IMR-90 (cell line): ENCODE measurements around the gene CREB3L1. TPM values are rescaled to one million over a fixed set of nuclear protein-coding genes. Genes with fewer than 3 reads are reported as not detected.

Source experiments
- ATAC-seq: fragments of 200-7000 bp; cut with Tn5 transposase; 2 replicates; pipeline ENCODE4 v1.9.1; 2020; ENCODE audit warnings: low read depth, mild to moderate bottlenecking, moderate library complexity
- BruUV-seq: library from RNA; stranded (reverse); fragments of 400-500 nt; replicated peaks from 2 replicates; lab custom pipeline; 2021; lab: Mats Ljungman, UMichigan
- CTCF ChIA-PET: fragments of 300-600 bp; formaldehyde crosslinking; extraction: SDS; loops from one replicate; lab custom pipeline; 2021; ENCODE audit warnings: antibody characterized with exemption; lab: Yijun Ruan, JAX
- POLR2A ChIA-PET: fragments of 300-600 bp; sonication (Branson Sonifier 250); formaldehyde crosslinking; loops from one replicate; lab custom pipeline; 2022; ENCODE audit warnings: antibody characterized with exemption; ENCODE audit not compliant: unreplicated experiment; lab: Charles Lee
- DNase-seq: peaks from one replicate; pipeline ENCODE4 v3.0.0; 2013
- H2AFZ ChIP-seq: replicated peaks from 2 replicates; pipeline ENCODE3; 2013; ENCODE audit warnings: low read length, mild to moderate bottlenecking; ENCODE audit not compliant: poor library complexity
- H2AK5ac ChIP-seq: 2 replicates; pipeline ENCODE4 v1.6.1; 2013; ENCODE audit warnings: low read depth, low read length, inconsistent platforms
- H2AK9ac ChIP-seq: replicated peaks from 2 replicates; pipeline ENCODE3; 2013; ENCODE audit warnings: mild to moderate bottlenecking, low read depth, low read length, moderate library complexity; ENCODE audit not compliant: poor library complexity
- H2BK120ac ChIP-seq: 2 replicates; pipeline ENCODE4 v1.6.1; 2013; ENCODE audit warnings: low read depth, low read length, inconsistent platforms
- H2BK15ac ChIP-seq: 3 replicates; pipeline ENCODE4 v1.6.1; 2013; ENCODE audit warnings: low read depth, low read length, inconsistent platforms
- H2BK20ac ChIP-seq: 2 replicates; pipeline ENCODE4 v1.6.1; 2013; ENCODE audit warnings: low read depth, mild to moderate bottlenecking, inconsistent platforms, low read length, moderate library complexity
- H2BK5ac ChIP-seq: 2 replicates; pipeline ENCODE4 v1.6.1; 2013; ENCODE audit warnings: mild to moderate bottlenecking, low read depth, low read length, inconsistent platforms; ENCODE audit not compliant: poor library complexity, severe bottlenecking
- H3K14ac ChIP-seq: replicated peaks from 2 replicates; pipeline ENCODE4 v1.6.1; 2013; ENCODE audit warnings: low read depth, low read length, inconsistent platforms
- H3K18ac ChIP-seq: 2 replicates; pipeline ENCODE4 v1.6.1; 2013; ENCODE audit warnings: low read depth, low read length, control low read depth
- H3K23ac ChIP-seq: 2 replicates; pipeline ENCODE4 v1.6.1; 2013; ENCODE audit warnings: low read depth, low read length, inconsistent platforms
- H3K27ac ChIP-seq: 2 replicates; pipeline ENCODE4 v1.5.1; 2013; ENCODE audit warnings: mild to moderate bottlenecking, control low read depth, low read length; ENCODE audit not compliant: insufficient read depth
- H3K27me3 ChIP-seq: 2 replicates; pipeline ENCODE4 v1.6.1; 2013; ENCODE audit warnings: low read length; ENCODE audit not compliant: control insufficient read depth, insufficient read depth
- H3K36me3 ChIP-seq: 2 replicates; pipeline ENCODE4 v1.6.1; 2013; ENCODE audit warnings: low read length, mixed read lengths; ENCODE audit not compliant: control insufficient read depth, insufficient read depth
- H3K4ac ChIP-seq: 2 replicates; pipeline ENCODE4 v1.6.1; 2013; ENCODE audit warnings: low read depth, low read length, inconsistent platforms
- H3K4me1 ChIP-seq: 2 replicates; pipeline ENCODE4 v1.6.1; 2013; ENCODE audit warnings: low read length, mixed read lengths; ENCODE audit not compliant: control insufficient read depth, insufficient read depth
- H3K4me2 ChIP-seq: 2 replicates; pipeline ENCODE4 v1.6.1; 2013; ENCODE audit warnings: low read depth, mild to moderate bottlenecking, control low read depth, low read length, moderate library complexity
- H3K4me3 ChIP-seq: 2 replicates; pipeline ENCODE4 v1.5.1; 2013; ENCODE audit warnings: low read depth, mild to moderate bottlenecking, control low read depth, low read length, moderate library complexity; ENCODE audit not compliant: insufficient read depth
- H3K56ac ChIP-seq: 2 replicates; pipeline ENCODE4 v1.6.1; 2013; ENCODE audit warnings: low read length, inconsistent platforms; ENCODE audit not compliant: insufficient read depth; ENCODE audit errors: extremely low read depth
- H3K79me1 ChIP-seq, 2 experiments: 2 replicates each; pipeline ENCODE4 v1.6.1; 2013; ENCODE audit warnings: low read length in 2 of 2, inconsistent platforms in 1 of 2, low read depth in 1 of 2
- H3K9ac ChIP-seq: 2 replicates; pipeline ENCODE4 v1.6.1; 2013; ENCODE audit warnings: low read depth, low read length, control low read depth
- H3K9me1 ChIP-seq: 2 replicates; pipeline ENCODE4 v1.6.1; 2013; ENCODE audit warnings: low read length, inconsistent platforms; ENCODE audit not compliant: insufficient read depth
- H3K9me3 ChIP-seq: 2 replicates; pipeline ENCODE4 v1.6.1; 2013; ENCODE audit warnings: low read length; ENCODE audit not compliant: control insufficient read depth, insufficient read depth
- H4K20me1 ChIP-seq: 2 replicates; pipeline ENCODE4 v1.6.1; 2013; ENCODE audit warnings: low read length, inconsistent platforms; ENCODE audit not compliant: insufficient read depth
- H4K5ac ChIP-seq: 2 replicates; pipeline ENCODE4 v1.6.1; 2013; ENCODE audit warnings: mild to moderate bottlenecking, low read depth, low read length, control low read depth
- H4K8ac ChIP-seq, 2 experiments: 2 replicates each; pipeline ENCODE4 v1.6.1; 2013; ENCODE audit warnings: low read depth in 2 of 2, low read length in 2 of 2, control low read depth in 1 of 2, inconsistent platforms in 1 of 2
- H4K91ac ChIP-seq: 2 replicates; pipeline ENCODE4 v1.6.1; 2013; ENCODE audit warnings: low read depth, low read length, inconsistent platforms; ENCODE audit not compliant: insufficient read depth
- MAFK ChIP-seq: IDR thresholded peaks from 2 replicates; pipeline ENCODE4 v1.6.1; 2012; ENCODE audit warnings: low read depth, low read length, improper control_type of control experiment
- MAZ ChIP-seq: IDR thresholded peaks from 2 replicates; pipeline ENCODE4 v1.6.1; 2012; ENCODE audit warnings: low read depth, mild to moderate bottlenecking, low read length, improper control_type of control experiment, moderate library complexity, borderline replicate concordance
- MXI1 ChIP-seq: IDR thresholded peaks from 2 replicates; pipeline ENCODE4 v1.6.1; 2012; ENCODE audit warnings: low read depth, mild to moderate bottlenecking, low read length, moderate library complexity, borderline replicate concordance
- POLR2A ChIP-seq: IDR thresholded peaks from 2 replicates; pipeline ENCODE4 v1.6.1; 2012; ENCODE audit warnings: mild to moderate bottlenecking, low read depth, low read length
- RAD21 ChIP-seq: IDR thresholded peaks from 2 replicates; pipeline ENCODE4 v1.6.1; 2012; ENCODE audit warnings: low read length, improper control_type of control experiment
- WGBS, 2 experiments: methylation state at CpG; one replicate each; pipeline versions ENCODE4 v1.1.5 to v1.1.7; 2013; ENCODE audit warnings: missing lambda C conversion rate in 2 of 2; ENCODE audit not compliant: insufficient read length in 1 of 2; ENCODE audit errors: extremely low coverage in 2 of 2; 5-methylcytosine and 5-hydroxymethylcytosine counted together
- dilution Hi-C: fragments of 300-500 bp; cut with HindIII; formaldehyde crosslinking; loops from one replicate; pipeline ENCODE4 v1.14.3; 2018; ENCODE audit warnings: low sequenced_read_pairs; ENCODE audit not compliant: unreplicated experiment
- in situ Hi-C: fragments of 300-500 bp; cut with MboI; formaldehyde crosslinking; loops from 3 replicates; pipeline ENCODE4 v1.14.3; 2019; ENCODE audit warnings: low sequenced_read_pairs, inconsistent platforms, mixed read lengths
- intact Hi-C: fragments of 100-400 bp; cut with micrococcal nuclease; formaldehyde crosslinking; loops from 2 replicates; pipeline ENCODE4 v1.10.0; 2022
- polyA plus RNA-seq, 3 experiments: library from polyadenylated mRNA; depleted of rRNA; stranded (reverse); fragments of >200 nt; gene quantifications; 2 replicates each; pipeline ENCODE4 v1.2.3, GENCODE V29; 2012; ENCODE audit warnings: low replicate concordance in 1 of 3
- total RNA-seq: library from RNA; depleted of rRNA; stranded (reverse); fragments of >200 nt; gene quantifications from 2 replicates; pipeline ENCODE4 v1.2.3, GENCODE V29; 2012
- TF ChIP-seq, protein P1 (sequence below): conservative IDR thresholded peaks from 2 replicates; pipeline ENCODE4 v1.5.1; 2012; ENCODE audit warnings: mild to moderate bottlenecking, low read depth, low read length, improper control_type of control experiment

The CREB3L1 gene
- total and polyA plus RNA-seq, 2 of the 4 experiments (the other 2 are of a cell fraction): 8.1 to 82.3 TPM

DNA sequence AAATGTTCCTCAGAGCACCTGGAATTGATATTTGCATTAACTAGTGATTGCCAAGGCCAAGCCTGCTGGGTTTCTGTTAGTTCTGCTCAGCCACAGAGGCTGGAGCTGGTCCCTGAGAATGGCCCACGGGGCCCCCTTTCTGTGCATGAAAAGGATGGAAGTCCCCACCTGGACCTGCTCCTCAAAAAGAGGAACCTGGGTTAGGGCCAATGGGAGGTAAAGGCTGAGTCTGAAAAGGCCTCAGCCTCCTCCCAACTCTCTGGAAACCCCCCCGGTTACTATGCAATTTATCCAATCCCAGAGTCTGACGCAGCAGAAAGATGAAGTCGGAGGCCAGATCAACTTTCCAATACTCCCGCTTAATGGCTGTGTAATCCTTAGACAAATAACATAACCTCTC lies 6.8 kb upstream of the CREB3L1 start:
- H2BK5ac ChIP-seq: no peak overlapping the region
- H4K20me1 ChIP-seq: no peaks in the 10 kb centered on the region
- H3K56ac ChIP-seq: no peak overlapping the region
- dilution Hi-C loops (no loop called here), intact Hi-C loops (no loop called here), in situ Hi-C loops (no loop called here)
- H2BK20ac ChIP-seq: no peak overlapping the region
- peaks cover 0 to 9% of the 10 kb centered on the region in 2 experiments; a peak in 1 of 4 replicates for H3K79me1 ChIP-seq
- H4K8ac ChIP-seq: no peak overlapping the region
- no peak overlapping the region for H3K4ac ChIP-seq
- H3K14ac ChIP-seq: no peak overlapping the region
- POLR2A ChIA-PET: no interaction called here
- no TSS peak for BruUV-seq
- H4K5ac ChIP-seq: no peak overlapping the region
- no peak overlapping the region for H2AK9ac ChIP-seq
- no peak overlapping the region for H3K27ac ChIP-seq
- no peaks in the 10 kb centered on the region for H3K9me3 ChIP-seq
- peaks cover 2% of the 10 kb centered on the region; the same call in 1 of the 2 replicates for H3K27me3 ChIP-seq
- CTCF ChIA-PET: no interaction called here
- peaks cover 21% of the 10 kb centered on the region for H3K4me1 ChIP-seq
- H3K4me2 ChIP-seq: no peak overlapping the region
- H3K18ac ChIP-seq: no peak overlapping the region
- no peak overlapping the region for H2BK15ac ChIP-seq
- H3K4me3 ChIP-seq: no peak overlapping the region
- no peak overlapping the region for H3K9ac ChIP-seq
- no peaks in the 10 kb centered on the region for H3K36me3 ChIP-seq
- DNase-seq: no peak
- H3K9me1 ChIP-seq: peaks cover 17% of the 10 kb centered on the region
- H2AFZ ChIP-seq: no peak overlapping the region
- H3K23ac ChIP-seq: no peak overlapping the region
- TF ChIP-seq POLR2A (no peak), MAFK (no peak), MAZ (no peak), RAD21 (no peak), MXI1 (no peak)
- TF ChIP-seq, protein P1, sequence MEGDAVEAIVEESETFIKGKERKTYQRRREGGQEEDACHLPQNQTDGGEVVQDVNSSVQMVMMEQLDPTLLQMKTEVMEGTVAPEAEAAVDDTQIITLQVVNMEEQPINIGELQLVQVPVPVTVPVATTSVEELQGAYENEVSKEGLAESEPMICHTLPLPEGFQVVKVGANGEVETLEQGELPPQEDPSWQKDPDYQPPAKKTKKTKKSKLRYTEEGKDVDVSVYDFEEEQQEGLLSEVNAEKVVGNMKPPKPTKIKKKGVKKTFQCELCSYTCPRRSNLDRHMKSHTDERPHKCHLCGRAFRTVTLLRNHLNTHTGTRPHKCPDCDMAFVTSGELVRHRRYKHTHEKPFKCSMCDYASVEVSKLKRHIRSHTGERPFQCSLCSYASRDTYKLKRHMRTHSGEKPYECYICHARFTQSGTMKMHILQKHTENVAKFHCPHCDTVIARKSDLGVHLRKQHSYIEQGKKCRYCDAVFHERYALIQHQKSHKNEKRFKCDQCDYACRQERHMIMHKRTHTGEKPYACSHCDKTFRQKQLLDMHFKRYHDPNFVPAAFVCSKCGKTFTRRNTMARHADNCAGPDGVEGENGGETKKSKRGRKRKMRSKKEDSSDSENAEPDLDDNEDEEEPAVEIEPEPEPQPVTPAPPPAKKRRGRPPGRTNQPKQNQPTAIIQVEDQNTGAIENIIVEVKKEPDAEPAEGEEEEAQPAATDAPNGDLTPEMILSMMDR: no peak
- no CpG with 5 or more reads among the region's 5 CpGs for WGBS, 2 experiments
- no peak overlapping the region for H4K91ac ChIP-seq
- no peak overlapping the region for H2BK120ac ChIP-seq
- no peak for ATAC-seq
- H2AK5ac ChIP-seq: no peak overlapping the region; the same call in 1 of the 2 replicates
